GM12801 (cell line): ENCODE results near the gene PRKN.

Source experiments
- CTCF ChIP-seq: IDR thresholded peaks from one replicate; pipeline ENCODE4 v1.5.1; 2011; ENCODE audit warnings: control low read depth; ENCODE audit not compliant: insufficient read length; ENCODE audit errors: extremely low read depth

The PRKN gene

DNA sequence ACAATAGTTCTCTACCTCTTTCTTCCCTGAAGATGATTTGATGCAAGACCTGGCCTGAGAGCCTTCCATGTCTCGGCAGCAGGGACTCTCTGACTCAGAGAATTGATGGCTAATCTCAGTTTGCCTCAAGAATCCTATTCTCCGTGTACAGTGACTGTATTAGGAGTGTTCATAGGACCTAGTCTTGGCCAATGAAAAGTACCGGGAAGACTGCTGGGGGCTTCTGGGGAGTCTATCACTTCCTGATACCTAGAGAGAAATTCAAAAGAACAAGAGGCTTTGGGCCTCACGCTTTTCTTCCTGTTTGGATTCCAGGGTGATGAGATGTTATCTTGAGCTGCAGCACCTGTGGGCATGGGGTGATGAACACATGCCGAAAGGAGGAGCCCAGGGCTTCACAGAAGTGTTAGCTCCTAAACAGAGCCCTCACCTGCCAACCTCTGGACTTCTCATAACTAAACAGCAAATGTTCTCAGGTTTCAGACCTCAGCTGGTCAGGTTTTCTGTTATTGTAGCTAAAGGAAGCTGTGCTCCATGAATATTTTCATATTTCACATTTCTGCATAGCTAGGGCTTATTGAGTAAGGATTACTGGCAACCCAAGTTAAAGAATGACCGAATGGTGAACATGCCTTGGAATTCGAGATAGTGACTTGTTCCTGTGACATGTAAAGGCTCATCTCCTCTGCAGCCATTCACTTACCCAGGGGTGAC is 1130.6 kb downstream of the PRKN start:
- no peak for TF ChIP-seq CTCF

- no peak for TF ChIP-seq CTCF
Measured at GRCh38 chr6:161594412-161594811, 1133.2 kb downstream of the PRKN start.

DNA sequence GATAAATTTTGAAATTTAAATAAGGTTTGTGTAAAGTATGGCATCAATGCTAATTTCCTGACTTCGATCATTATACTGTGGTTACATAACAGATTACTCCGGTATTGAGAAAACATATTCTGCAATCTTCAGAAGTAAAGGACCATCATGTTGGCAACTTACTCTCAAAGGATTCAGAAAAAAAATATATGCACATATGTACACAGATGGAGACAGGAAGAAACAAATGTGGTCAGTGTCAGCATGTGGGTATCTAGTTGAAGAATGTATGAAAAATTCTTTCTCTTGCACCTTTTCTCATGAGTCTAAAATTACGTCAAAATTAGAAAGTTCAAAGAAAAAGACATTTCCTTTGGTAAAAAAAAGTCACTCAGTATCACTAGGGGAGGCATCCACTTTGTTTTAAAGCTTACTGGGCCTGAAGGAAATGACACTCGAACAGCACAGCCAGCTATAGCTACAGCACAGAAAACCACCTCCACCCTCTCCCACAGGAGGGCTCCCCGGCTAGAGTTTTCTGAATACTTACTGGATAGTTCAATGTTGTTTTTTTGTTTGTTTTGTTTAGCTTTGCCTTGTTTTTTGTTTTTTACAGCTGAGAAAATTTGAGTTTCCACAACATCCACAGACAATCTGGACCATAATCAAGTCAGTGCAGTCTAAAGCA is 1136.5 kb downstream of the PRKN start:
- TF ChIP-seq CTCF = no peak

DNA sequence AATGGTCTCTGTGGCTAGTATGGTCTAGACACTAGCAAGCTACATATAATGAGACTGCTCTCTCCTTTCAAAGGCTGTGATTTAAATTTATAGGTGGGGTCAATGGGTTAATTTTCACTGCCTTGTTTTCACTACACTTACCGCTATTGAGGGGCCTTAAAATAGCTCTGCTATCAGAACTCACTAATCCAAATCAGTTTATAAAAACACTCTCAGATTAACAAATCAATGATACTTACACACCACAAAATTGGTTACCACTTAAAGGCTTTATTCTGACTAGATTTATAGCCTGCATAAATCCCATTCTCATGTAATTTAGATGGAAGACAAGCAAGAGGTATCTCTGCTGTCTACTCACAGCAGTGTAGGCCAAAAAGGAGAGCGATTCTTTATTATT is 1140.7 kb downstream of the PRKN start:
- no peak for TF ChIP-seq CTCF

GRCh38 chr6:161584621-161585340 is 1142.8 kb downstream of the PRKN start:
- TF ChIP-seq CTCF = no peak

- TF ChIP-seq CTCF = no peak
Measured at GRCh38 chr6:161584051-161584450, 1143.5 kb downstream of the PRKN start.

DNA sequence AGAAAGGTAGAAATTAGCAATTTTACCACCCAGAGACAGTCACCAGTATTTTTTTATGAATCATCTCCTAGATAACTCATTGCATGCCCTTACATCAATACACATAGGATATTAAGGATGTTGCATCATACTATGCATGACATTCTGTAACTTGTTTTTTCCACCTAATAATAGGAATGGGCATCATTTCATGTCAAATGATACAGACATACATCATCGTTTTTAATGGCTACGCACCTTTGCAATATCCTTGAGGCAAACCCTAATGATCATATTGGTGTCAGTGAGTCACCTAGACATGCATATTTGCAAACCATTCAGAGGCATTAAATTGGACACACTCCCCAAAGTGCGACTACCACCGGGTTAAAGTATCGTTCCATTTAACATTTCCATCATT is 1144.0 kb downstream of the PRKN start:
- no peak for TF ChIP-seq CTCF
